ENCODE measurements around the gene EPHA7. TPM values are rescaled to one million over a fixed set of nuclear protein-coding genes. Genes with fewer than 3 reads are reported as not detected.

The EPHA7 gene
- total RNA-seq, 1 donor from 2014 or later, result 0.35 TPM

- DNase-seq (ENCODE audit: extremely low read depth, low read depth, low spot score), result no peak
Measured at GRCh38 chr6:93329301-93330000, 89.9 kb downstream of the EPHA7 start.

- DNase-seq (ENCODE audit: extremely low read depth, low read depth, low spot score), result no peak
Measured at GRCh38 chr6:93327857-93328256, 91.5 kb downstream of the EPHA7 start.

GRCh38 chr6:93325761-93326160, 93.6 kb downstream of the EPHA7 start:
- DNase-seq (ENCODE audit: extremely low read depth, low read depth, low spot score), result no peak

- no peak for DNase-seq (ENCODE audit: extremely low read depth, low read depth, low spot score)
Measured at GRCh38 chr6:93323630-93324029, 95.7 kb downstream of the EPHA7 start.

- no peak for DNase-seq (ENCODE audit: extremely low read depth, low read depth, low spot score)
Measured at GRCh38 chr6:93322651-93323050, 96.7 kb downstream of the EPHA7 start.

GRCh38 chr6:93319304-93319703, 100.1 kb downstream of the EPHA7 start:
- DNase-seq (ENCODE audit: extremely low read depth, low read depth, low spot score), result no peak

GRCh38 chr6:93318121-93318520, 101.2 kb downstream of the EPHA7 start:
- no peak for DNase-seq (ENCODE audit: extremely low read depth, low read depth, low spot score)

GRCh38 chr6:93317592-93317991, 101.8 kb downstream of the EPHA7 start:
- DNase-seq (ENCODE audit: extremely low read depth, low read depth, low spot score), result no peak

GRCh38 chr6:93307505-93308409, 111.6 kb downstream of the EPHA7 start:
- no peak for DNase-seq (ENCODE audit: extremely low read depth, low read depth, low spot score)

- no peak for DNase-seq (ENCODE audit: extremely low read depth, low read depth, low spot score)
Measured at GRCh38 chr6:93305088-93305487, 114.3 kb downstream of the EPHA7 start.

- no peak for DNase-seq (ENCODE audit: extremely low read depth, low read depth, low spot score)
Measured at GRCh38 chr6:93304505-93304904, 114.9 kb downstream of the EPHA7 start.

GRCh38 chr6:93300661-93301060, 118.7 kb downstream of the EPHA7 start:
- DNase-seq (ENCODE audit: extremely low read depth, low read depth, low spot score), result no peak

- no peak for DNase-seq (ENCODE audit: extremely low read depth, low read depth, low spot score)
Measured at GRCh38 chr6:93299622-93300021, 119.7 kb downstream of the EPHA7 start.

- DNase-seq (ENCODE audit: extremely low read depth, low read depth, low spot score), result no peak
Measured at GRCh38 chr6:93295631-93296030, 123.7 kb downstream of the EPHA7 start.

GRCh38 chr6:93294879-93295278, 124.5 kb downstream of the EPHA7 start:
- DNase-seq (ENCODE audit: extremely low read depth, low read depth, low spot score), result no peak

- no peak for DNase-seq (ENCODE audit: extremely low read depth, low read depth, low spot score)
Measured at GRCh38 chr6:93293872-93294271, 125.5 kb downstream of the EPHA7 start.

- DNase-seq (ENCODE audit: extremely low read depth, low read depth, low spot score), result no peak
Measured at GRCh38 chr6:93293460-93293859, 125.9 kb downstream of the EPHA7 start.

GRCh38 chr6:93282521-93283031, 136.8 kb downstream of the EPHA7 start:
- DNase-seq (ENCODE audit: extremely low read depth, low read depth, low spot score), result no peak

- DNase-seq (ENCODE audit: extremely low read depth, low read depth, low spot score), result no peak
Measured at GRCh38 chr6:93278241-93278640, 141.1 kb downstream of the EPHA7 start.

GRCh38 chr6:93272896-93273295, 146.5 kb downstream of the EPHA7 start:
- no peak for DNase-seq (ENCODE audit: extremely low read depth, low read depth, low spot score)

GRCh38 chr6:93272211-93272610, 147.1 kb downstream of the EPHA7 start:
- no peak for DNase-seq (ENCODE audit: extremely low read depth, low read depth, low spot score)

Data from glomerular endothelial cell (primary cell).